HEK293T (cell line): ENCODE data around the gene PRKAG2.

Source experiments
- ELF4 ChIP-seq: fragments of 450-650 bp; IDR thresholded peaks from 2 replicates; pipeline ENCODE4 v1.6.1; 2017; ENCODE audit warnings: antibody characterized with exemption
- FOXA1 ChIP-seq: fragments of 450-650 bp; IDR thresholded peaks from 2 replicates; pipeline ENCODE4 v1.6.1; 2016; ENCODE audit warnings: mild to moderate bottlenecking
- FOXK2 ChIP-seq: fragments of 450-650 bp; IDR thresholded peaks from 2 replicates; pipeline ENCODE4 v1.6.1; 2016; ENCODE audit warnings: mild to moderate bottlenecking
- FOXM1 ChIP-seq: fragments of 450-650 bp; IDR thresholded peaks from 2 replicates; pipeline ENCODE4 v1.6.1; 2017; ENCODE audit warnings: mild to moderate bottlenecking, borderline replicate concordance
- LEF1 ChIP-seq: fragments of 450-650 bp; IDR thresholded peaks from 2 replicates; pipeline ENCODE4 v1.6.1; 2017; ENCODE audit warnings: mild to moderate bottlenecking, borderline replicate concordance
- NFRKB ChIP-seq: fragments of 450-650 bp; IDR thresholded peaks from 2 replicates; pipeline ENCODE4 v1.6.1; 2016; ENCODE audit warnings: mild to moderate bottlenecking, moderate library complexity
- SP1 ChIP-seq: fragments of 450-650 bp; IDR thresholded peaks from 2 replicates; pipeline ENCODE4 v1.6.1; 2017
- SUZ12 ChIP-seq: fragments of 450-650 bp; IDR thresholded peaks from 2 replicates; pipeline ENCODE4 v1.6.1; 2016; ENCODE audit warnings: mild to moderate bottlenecking
- TARDBP ChIP-seq: fragments of 450-650 bp; IDR thresholded peaks from 2 replicates; pipeline ENCODE4 v1.6.1; 2016

DNA sequence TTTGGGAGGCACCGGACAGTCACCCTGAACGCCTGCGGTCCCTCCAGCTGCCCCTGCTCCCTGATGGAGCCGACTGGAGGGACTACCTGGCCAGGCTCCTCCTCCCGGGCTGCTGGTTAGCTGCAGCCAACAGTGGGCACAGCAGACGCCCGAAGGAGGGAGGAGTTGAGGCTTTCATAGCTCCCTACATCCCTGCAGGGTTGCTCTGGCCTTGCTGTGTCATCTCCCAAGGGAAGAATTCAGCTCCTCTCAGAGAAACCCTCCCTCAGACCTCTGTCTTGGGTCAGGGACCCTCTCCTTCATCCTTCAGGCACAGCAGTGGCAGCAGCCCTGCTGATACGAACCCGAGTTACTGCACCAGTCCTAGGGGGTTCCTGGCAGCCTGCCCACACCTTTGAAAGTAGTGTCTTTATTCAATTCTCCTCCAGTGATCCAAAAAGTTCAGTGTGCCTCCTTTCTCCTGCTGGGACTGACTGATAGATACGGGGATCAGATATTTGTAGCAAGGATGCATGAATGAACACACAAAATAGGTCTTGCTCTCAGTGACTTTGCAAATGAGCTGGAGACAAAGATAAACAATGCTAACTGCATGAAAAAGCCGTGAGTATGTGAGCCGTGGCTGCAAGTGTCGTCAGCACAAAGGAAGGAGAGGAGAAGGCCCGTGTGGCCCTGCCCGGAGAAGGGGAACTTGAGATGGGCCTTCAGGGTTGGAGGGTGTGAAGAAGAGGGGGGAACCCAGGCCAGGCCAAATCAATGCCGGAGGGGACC lies 136.6 kb downstream of the PRKAG2 start:
- no peak for TF ChIP-seq TARDBP
- no peak for TF ChIP-seq FOXA1
- TF ChIP-seq SP1: no peak
- TF ChIP-seq NFRKB: no peak
- TF ChIP-seq FOXM1: no peak
- TF ChIP-seq LEF1: no peak
- no peak for TF ChIP-seq SUZ12
- no peak for TF ChIP-seq FOXK2
- no peak for TF ChIP-seq ELF4
